ENCODE data around the gene F9. TPM values are rescaled to one million over a fixed set of nuclear protein-coding genes. Genes with fewer than 3 reads are reported as not detected.

The F9 gene
- total and polyA plus RNA-seq, 2 of the 4 experiments (the other 2 are of a cell fraction), result not detected

DNA sequence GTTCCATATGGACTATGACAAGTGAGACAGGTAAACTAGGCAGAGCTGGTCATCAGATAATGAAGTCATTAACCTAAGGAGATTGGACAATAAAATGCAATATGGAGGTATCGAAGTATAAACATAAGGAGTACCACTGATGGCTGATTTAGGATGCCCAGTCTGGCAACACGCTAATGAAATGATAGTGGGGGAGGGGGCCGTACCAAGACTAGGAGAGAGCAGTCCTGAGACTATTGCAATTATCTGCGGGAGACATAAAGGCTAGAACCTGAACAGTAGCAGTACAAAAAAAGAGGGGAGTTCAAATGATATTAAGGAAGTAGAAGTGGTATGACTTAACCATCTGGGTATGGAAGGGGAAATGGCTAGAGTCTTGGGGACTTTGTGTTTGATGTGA, 2.3 kb downstream of the F9 start:
- Histone ChIP-seq H3K4me3 (ENCODE audit: insufficient read depth, low read depth, low read length) (no peak overlapping the region), H2BK120ac (ENCODE audit: low read depth, low read length) (no peak overlapping the region), H3K27ac (ENCODE audit: insufficient read depth, low read length) (no peak overlapping the region), H3K4me2 (ENCODE audit: low read depth, low read length) (no peak overlapping the region), H3K4me1 (ENCODE audit: control insufficient read depth, insufficient read depth, low read length) (no peaks in the 10 kb centered on the region), H2BK15ac (ENCODE audit: low read depth, low read length) (no peak overlapping the region), H3K4ac (ENCODE audit: low read depth, low read length) (no peak overlapping the region), H2AK9ac (replicated peaks; ENCODE audit: low read depth, low read length, poor library complexity) (no peak overlapping the region), H2AFZ (replicated peaks; ENCODE audit: low read length, poor library complexity) (no peak overlapping the region), H3K9me1 (ENCODE audit: insufficient read depth, low read length) (no peaks in the 10 kb centered on the region), H4K20me1 (ENCODE audit: insufficient read depth, low read length) (no peaks in the 10 kb centered on the region), H2BK5ac (ENCODE audit: low read depth, low read length, poor library complexity, severe bottlenecking) (no peak overlapping the region), H4K5ac (ENCODE audit: low read depth, low read length) (no peak overlapping the region), H3K27me3 (ENCODE audit: control insufficient read depth, insufficient read depth, low read length) (no peaks in the 10 kb centered on the region), H3K56ac (ENCODE audit: extremely low read depth, insufficient read depth, low read length) (no peak overlapping the region), H3K14ac (replicated peaks; ENCODE audit: low read depth, low read length) (no peak overlapping the region), H2BK20ac (ENCODE audit: low read depth, low read length) (no peak overlapping the region), H3K9me3 (ENCODE audit: control insufficient read depth, insufficient read depth, low read length) (no peaks in the 10 kb centered on the region), H3K9ac (ENCODE audit: low read depth, low read length) (no peak overlapping the region), H3K18ac (ENCODE audit: low read depth, low read length) (no peak overlapping the region), H3K79me1 (ENCODE audit: low read depth in 1 of 2, low read length in 2 of 2) (no peaks in the 10 kb centered on the region), H4K91ac (ENCODE audit: insufficient read depth, low read depth, low read length) (no peak overlapping the region), H3K23ac (ENCODE audit: low read depth, low read length) (no peak overlapping the region), H2AK5ac (ENCODE audit: low read depth, low read length) (no peak overlapping the region), H4K8ac (ENCODE audit: low read depth in 2 of 2, low read length in 2 of 2) (no peak overlapping the region), H3K36me3 (ENCODE audit: control insufficient read depth, insufficient read depth, low read length) (no peaks in the 10 kb centered on the region)
- ATAC-seq (ENCODE audit: low read depth) (no peak), DNase-seq (no peak)
- dilution Hi-C loops (cut with HindIII; ENCODE audit: low sequenced_read_pairs, unreplicated experiment), result no loop called here
- in situ Hi-C loops (cut with MboI; ENCODE audit: low sequenced_read_pairs), result no loop called here
- no TSS peak for BruUV-seq (replicated peaks)
- POLR2A ChIA-PET (ENCODE audit: unreplicated experiment), result no interaction called here
- TF ChIP-seq MXI1 (IDR thresholded peaks at IDR 0.05; ENCODE audit: borderline replicate concordance, low read depth, low read length), result no peak
- TF ChIP-seq MAFK (IDR thresholded peaks at IDR 0.05; ENCODE audit: low read depth, low read length), result no peak
- TF ChIP-seq RCOR1 (IDR thresholded peaks at IDR 0.05; ENCODE audit: insufficient replicate concordance, low read length), result no peak
- no peak for TF ChIP-seq RAD21 (IDR thresholded peaks at IDR 0.05; ENCODE audit: low read length)
- TF ChIP-seq NFE2L2 (IDR thresholded peaks at IDR 0.05; ENCODE audit: low read depth, low read length), result no peak
- TF ChIP-seq CHD1 (IDR thresholded peaks at IDR 0.05; ENCODE audit: low read depth, low read length), result no peak
- TF ChIP-seq, protein P1, sequence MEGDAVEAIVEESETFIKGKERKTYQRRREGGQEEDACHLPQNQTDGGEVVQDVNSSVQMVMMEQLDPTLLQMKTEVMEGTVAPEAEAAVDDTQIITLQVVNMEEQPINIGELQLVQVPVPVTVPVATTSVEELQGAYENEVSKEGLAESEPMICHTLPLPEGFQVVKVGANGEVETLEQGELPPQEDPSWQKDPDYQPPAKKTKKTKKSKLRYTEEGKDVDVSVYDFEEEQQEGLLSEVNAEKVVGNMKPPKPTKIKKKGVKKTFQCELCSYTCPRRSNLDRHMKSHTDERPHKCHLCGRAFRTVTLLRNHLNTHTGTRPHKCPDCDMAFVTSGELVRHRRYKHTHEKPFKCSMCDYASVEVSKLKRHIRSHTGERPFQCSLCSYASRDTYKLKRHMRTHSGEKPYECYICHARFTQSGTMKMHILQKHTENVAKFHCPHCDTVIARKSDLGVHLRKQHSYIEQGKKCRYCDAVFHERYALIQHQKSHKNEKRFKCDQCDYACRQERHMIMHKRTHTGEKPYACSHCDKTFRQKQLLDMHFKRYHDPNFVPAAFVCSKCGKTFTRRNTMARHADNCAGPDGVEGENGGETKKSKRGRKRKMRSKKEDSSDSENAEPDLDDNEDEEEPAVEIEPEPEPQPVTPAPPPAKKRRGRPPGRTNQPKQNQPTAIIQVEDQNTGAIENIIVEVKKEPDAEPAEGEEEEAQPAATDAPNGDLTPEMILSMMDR (conservative IDR thresholded peaks at IDR 0.05; ENCODE audit: low read depth, low read length), result no peak
- TF ChIP-seq, protein P2, sequence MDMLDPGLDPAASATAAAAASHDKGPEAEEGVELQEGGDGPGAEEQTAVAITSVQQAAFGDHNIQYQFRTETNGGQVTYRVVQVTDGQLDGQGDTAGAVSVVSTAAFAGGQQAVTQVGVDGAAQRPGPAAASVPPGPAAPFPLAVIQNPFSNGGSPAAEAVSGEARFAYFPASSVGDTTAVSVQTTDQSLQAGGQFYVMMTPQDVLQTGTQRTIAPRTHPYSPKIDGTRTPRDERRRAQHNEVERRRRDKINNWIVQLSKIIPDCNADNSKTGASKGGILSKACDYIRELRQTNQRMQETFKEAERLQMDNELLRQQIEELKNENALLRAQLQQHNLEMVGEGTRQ (IDR thresholded peaks at IDR 0.05; ENCODE audit: low read depth, low read length), result no peak
- no peak for TF ChIP-seq CEBPB (IDR thresholded peaks at IDR 0.05; ENCODE audit: low read depth, low read length)
- intact Hi-C loops (cut with micrococcal nuclease), result no loop called here
- 75% methylated on average over 2 of the region's 4 CpGs; no CpG with 5 or more reads in 1 of the 2 experiments for whole genome bisulfite sequencing, 2 experiments (ENCODE audit: extremely low coverage in 2 of 2, insufficient read length in 1 of 2)
- CTCF ChIA-PET, result no interaction called here

All from IMR-90 (cell line).